Neural progenitor cell (in vitro differentiated cells): ENCODE data around the gene TMEM202. TPM values are rescaled to one million over a fixed set of nuclear protein-coding genes. Genes with fewer than 3 reads are reported as not detected.

ENCODE experiments used
- DNase-seq: peaks from one replicate; pipeline ENCODE4 v3.0.0-alpha.2; 2016; ENCODE audit warnings: low spot score
- H2AFZ ChIP-seq: fragments of 200-600 bp; sonication (generic); replicated peaks from 2 replicates; pipeline ENCODE4 v1.6.1; 2016; ENCODE audit warnings: antibody characterized with exemption
- H3F3A ChIP-seq: fragments of 200-600 bp; sonication (generic); 2 replicates; pipeline ENCODE4 v1.6.1; 2016; ENCODE audit warnings: antibody characterized with exemption, low read depth
- H3K27ac ChIP-seq: fragments of 200-600 bp; sonication (generic); 2 replicates; pipeline ENCODE4 v1.5.1; 2016; ENCODE audit warnings: mild to moderate bottlenecking
- H3K27me3 ChIP-seq: fragments of 200-600 bp; sonication (generic); 2 replicates; pipeline ENCODE4 v1.6.1; 2016; ENCODE audit warnings: mild to moderate bottlenecking, moderate library complexity
- H3K36me3 ChIP-seq: fragments of 200-600 bp; sonication (generic); 2 replicates; pipeline ENCODE4 v1.5.1; 2016
- H3K4me1 ChIP-seq: fragments of 200-600 bp; sonication (generic); 2 replicates; pipeline ENCODE4 v1.6.1; 2016; ENCODE audit warnings: mixed run types
- H3K4me2 ChIP-seq: fragments of 200-600 bp; sonication (generic); 2 replicates; pipeline ENCODE4 v1.6.1; 2016
- H3K4me3 ChIP-seq: fragments of 200-600 bp; sonication (generic); 2 replicates; pipeline ENCODE4 v1.5.1; 2016
- H3K79me2 ChIP-seq: fragments of 200-600 bp; sonication (generic); 2 replicates; pipeline ENCODE4 v1.6.1; 2016; ENCODE audit warnings: low read depth
- H3K9ac ChIP-seq: fragments of 200-600 bp; sonication (generic); 2 replicates; pipeline ENCODE4 v1.6.1; 2016
- H3K9me3 ChIP-seq: fragments of 200-600 bp; sonication (generic); 2 replicates; pipeline ENCODE4 v1.5.1; 2016; ENCODE audit warnings: low read depth
- H4K20me1 ChIP-seq: fragments of 200-600 bp; sonication (generic); 2 replicates; pipeline ENCODE4 v1.6.1; 2016; ENCODE audit warnings: low read depth
- H3K27ac Mint-ChIP-seq: 3 replicates; pipeline ENCODE4 v1.8.0; 2021; ENCODE audit warnings: mixed read lengths
- H3K27me3 Mint-ChIP-seq: 2 replicates; pipeline ENCODE4 v1.8.0; 2022; ENCODE audit warnings: low read depth, mild to moderate bottlenecking, inconsistent platforms, moderate library complexity, mixed read lengths; ENCODE audit not compliant: insufficient read depth
- H3K36me3 Mint-ChIP-seq: 3 replicates; pipeline ENCODE4 v1.8.0; 2021; ENCODE audit warnings: mixed read lengths
- H3K4me1 Mint-ChIP-seq: 3 replicates; pipeline ENCODE4 v1.8.0; 2021; ENCODE audit warnings: mixed read lengths
- H3K4me3 Mint-ChIP-seq: 3 replicates; pipeline ENCODE4 v1.8.0; 2021; ENCODE audit warnings: mild to moderate bottlenecking, moderate library complexity, mixed read lengths
- H3K9me3 Mint-ChIP-seq: 3 replicates; pipeline ENCODE4 v1.8.0; 2020; ENCODE audit warnings: mixed read lengths
- CTCF ChIP-seq: fragments of 200-600 bp; sonication (generic); IDR thresholded peaks from 2 replicates; pipeline ENCODE4 v1.5.1; 2017; ENCODE audit warnings: antibody characterized with exemption, mild to moderate bottlenecking
- EZH2 ChIP-seq: fragments of 200-600 bp; sonication (generic); IDR thresholded peaks from 2 replicates; pipeline ENCODE4 v1.6.1; 2017; ENCODE audit warnings: antibody characterized with exemption, mild to moderate bottlenecking, moderate library complexity
- EZH2phosphoT487 ChIP-seq: fragments of 200-600 bp; sonication (generic); IDR thresholded peaks from 2 replicates; pipeline ENCODE4 v1.6.1; 2017; ENCODE audit warnings: antibody characterized with exemption
- total RNA-seq: library from RNA; depleted of rRNA; stranded (reverse); fragments of >200 nt; gene quantifications from 2 replicates; pipeline ENCODE4 v1.2.3, GENCODE V29; 2015; ENCODE audit warnings: low replicate concordance

TMEM202 gene
- total RNA-seq, 1 donor from 2014 or later: not detected

DNA sequence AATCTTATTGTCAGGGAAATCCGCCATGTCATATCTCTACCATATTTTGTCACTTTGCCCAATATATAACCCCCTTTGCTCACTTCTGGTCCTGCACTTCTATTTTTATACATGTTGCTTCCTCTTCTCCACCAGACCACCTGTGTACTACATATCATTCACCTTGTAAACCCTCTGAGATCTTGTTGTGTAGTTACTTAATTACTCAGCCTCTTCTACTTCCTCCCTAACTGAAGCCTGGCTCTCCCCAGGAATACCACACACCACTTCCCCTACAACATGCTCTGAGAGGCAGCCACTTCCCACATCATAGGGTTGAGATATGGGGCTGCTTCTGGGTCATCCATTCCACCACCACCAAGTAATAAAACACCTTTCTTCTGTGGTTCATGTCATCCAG lies 32.3 kb upstream of the TMEM202 start:
- Histone ChIP-seq H3K4me2 (no peak overlapping the region), H3F3A (no peaks in the 10 kb centered on the region), H4K20me1 (peaks cover 20% of the 10 kb centered on the region), H3K9ac (no peak overlapping the region), H3K79me2 (peaks cover 16% of the 10 kb centered on the region), H2AFZ (no peak overlapping the region), H3K4me1 (no peaks in the 10 kb centered on the region), H3K36me3 (peaks cover 3% of the 10 kb centered on the region), H3K9me3 (no peaks in the 10 kb centered on the region), H3K27ac (no peak overlapping the region), H3K4me3 (no peak overlapping the region), H3K27me3 (no peaks in the 10 kb centered on the region)
- DNase-seq: no peak
- peaks cover 2% of the 10 kb centered on the region for H3K27me3 Mint-ChIP-seq
- no peak for TF ChIP-seq EZH2
- no peak for TF ChIP-seq EZH2phosphoT487
- no peaks in the 10 kb centered on the region for H3K9me3 Mint-ChIP-seq
- peaks cover 2% of the 10 kb centered on the region for H3K36me3 Mint-ChIP-seq
- H3K27ac Mint-ChIP-seq: no peak overlapping the region
- no peaks in the 10 kb centered on the region for H3K4me1 Mint-ChIP-seq
- H3K4me3 Mint-ChIP-seq: no peak overlapping the region

- H3K27ac Mint-ChIP-seq: no peak overlapping the region
- Histone ChIP-seq H4K20me1 (peaks cover 20% of the 10 kb centered on the region), H3K36me3 (peaks cover 3% of the 10 kb centered on the region), H3K4me3 (no peak overlapping the region), H3K9me3 (no peaks in the 10 kb centered on the region), H2AFZ (no peak overlapping the region), H3K9ac (no peak overlapping the region), H3K27me3 (no peaks in the 10 kb centered on the region), H3F3A (no peaks in the 10 kb centered on the region), H3K4me2 (no peak overlapping the region), H3K27ac (no peak overlapping the region), H3K79me2 (peaks cover 33% of the 10 kb centered on the region), H3K4me1 (no peaks in the 10 kb centered on the region)
- TF ChIP-seq EZH2phosphoT487 (no peak), EZH2 (no peak), CTCF (no peak)
- H3K4me1 Mint-ChIP-seq: no peaks in the 10 kb centered on the region
- H3K4me3 Mint-ChIP-seq: no peak overlapping the region
- no peak for DNase-seq
- H3K36me3 Mint-ChIP-seq: peaks cover 2% of the 10 kb centered on the region
- no peaks in the 10 kb centered on the region for H3K9me3 Mint-ChIP-seq
- peaks cover 2% of the 10 kb centered on the region for H3K27me3 Mint-ChIP-seq
Observed at GRCh38 chr15:72368325-72368724, 29.8 kb upstream of the TMEM202 start.

DNA sequence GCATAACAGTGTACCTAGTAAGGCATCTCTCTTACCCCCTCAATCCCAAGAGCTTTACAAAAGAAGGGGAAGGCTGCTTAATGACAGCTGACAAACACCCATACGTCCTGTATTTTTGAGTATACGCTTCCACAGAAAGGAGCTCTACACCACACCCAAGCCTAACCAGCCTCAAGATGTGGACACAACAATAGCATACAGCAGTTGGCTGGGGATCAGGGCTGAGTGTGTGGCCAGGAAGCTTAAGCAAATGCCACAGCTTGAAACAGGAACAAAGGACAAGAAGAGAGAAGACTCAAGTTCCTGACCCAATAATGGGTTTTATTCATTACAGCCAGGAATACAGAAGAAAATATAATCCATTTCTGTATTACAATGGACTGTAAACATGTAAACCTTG lies 29.2 kb upstream of the TMEM202 start:
- Histone ChIP-seq H3K9ac (no peak overlapping the region), H3K27ac (no peak overlapping the region), H4K20me1 (peaks cover 20% of the 10 kb centered on the region), H3K4me1 (no peaks in the 10 kb centered on the region), H3K27me3 (no peaks in the 10 kb centered on the region), H3K79me2 (peaks cover 39% of the 10 kb centered on the region), H3K4me2 (no peak overlapping the region), H3K36me3 (peaks cover 3% of the 10 kb centered on the region), H3K4me3 (no peak overlapping the region), H2AFZ (no peak overlapping the region), H3F3A (no peaks in the 10 kb centered on the region), H3K9me3 (no peaks in the 10 kb centered on the region)
- H3K4me3 Mint-ChIP-seq: no peak overlapping the region
- peaks cover under 1% of the 10 kb centered on the region for H3K4me1 Mint-ChIP-seq
- H3K27me3 Mint-ChIP-seq: peaks cover 2% of the 10 kb centered on the region
- H3K27ac Mint-ChIP-seq: no peak overlapping the region
- H3K9me3 Mint-ChIP-seq: no peaks in the 10 kb centered on the region
- peaks cover 2% of the 10 kb centered on the region for H3K36me3 Mint-ChIP-seq
- TF ChIP-seq CTCF (no peak), EZH2 (no peak)
- DNase-seq: no peak

GRCh38 chr15:72369964-72370363 lies 28.1 kb upstream of the TMEM202 start:
- peaks cover 2% of the 10 kb centered on the region for H3K36me3 Mint-ChIP-seq

More at GRCh38 chr15:72369964-72370363, 28.1 kb upstream of the TMEM202 start:
- Mint-ChIP-seq H3K4me1 (peaks cover 10% of the 10 kb centered on the region), H3K4me3 (no peak overlapping the region), H3K27me3 (peaks cover 6% of the 10 kb centered on the region), H3K27ac (no peak overlapping the region), H3K9me3 (no peaks in the 10 kb centered on the region)
- no peak overlapping the region for H3K9ac ChIP-seq
- no peaks in the 10 kb centered on the region for H3K27me3 ChIP-seq
- H3K4me1 ChIP-seq: no peaks in the 10 kb centered on the region
- DNase-seq: no peak
- no peak overlapping the region for H3K4me3 ChIP-seq
- H3K4me2 ChIP-seq: no peak overlapping the region
- TF ChIP-seq EZH2 (no peak), EZH2phosphoT487 (no peak), CTCF (no peak)
- no peaks in the 10 kb centered on the region for H3K36me3 ChIP-seq
- H3K79me2 ChIP-seq: peaks cover 49% of the 10 kb centered on the region
- no peak overlapping the region for H2AFZ ChIP-seq
- no peaks in the 10 kb centered on the region for H3K9me3 ChIP-seq
- H4K20me1 ChIP-seq: peaks cover 20% of the 10 kb centered on the region
- H3K27ac ChIP-seq: no peak overlapping the region
- no peaks in the 10 kb centered on the region for H3F3A ChIP-seq
